Neural progenitor cell (in vitro differentiated cells): ENCODE results near the gene DLGAP4. TPM values are rescaled to one million over a fixed set of nuclear protein-coding genes. Genes with fewer than 3 reads are reported as not detected.

Source experiments
- DNase-seq: peaks from one replicate; pipeline ENCODE4 v3.0.0-alpha.2; 2016; ENCODE audit warnings: low spot score
- H2AFZ ChIP-seq: fragments of 200-600 bp; sonication (generic); replicated peaks from 2 replicates; pipeline ENCODE4 v1.6.1; 2016; ENCODE audit warnings: antibody characterized with exemption
- H3F3A ChIP-seq: fragments of 200-600 bp; sonication (generic); 2 replicates; pipeline ENCODE4 v1.6.1; 2016; ENCODE audit warnings: antibody characterized with exemption, low read depth
- H3K27ac ChIP-seq: fragments of 200-600 bp; sonication (generic); 2 replicates; pipeline ENCODE4 v1.5.1; 2016; ENCODE audit warnings: mild to moderate bottlenecking
- H3K27me3 ChIP-seq: fragments of 200-600 bp; sonication (generic); 2 replicates; pipeline ENCODE4 v1.6.1; 2016; ENCODE audit warnings: mild to moderate bottlenecking, moderate library complexity
- H3K36me3 ChIP-seq: fragments of 200-600 bp; sonication (generic); 2 replicates; pipeline ENCODE4 v1.5.1; 2016
- H3K4me1 ChIP-seq: fragments of 200-600 bp; sonication (generic); 2 replicates; pipeline ENCODE4 v1.6.1; 2016; ENCODE audit warnings: mixed run types
- H3K4me2 ChIP-seq: fragments of 200-600 bp; sonication (generic); 2 replicates; pipeline ENCODE4 v1.6.1; 2016
- H3K4me3 ChIP-seq: fragments of 200-600 bp; sonication (generic); 2 replicates; pipeline ENCODE4 v1.5.1; 2016
- H3K79me2 ChIP-seq: fragments of 200-600 bp; sonication (generic); 2 replicates; pipeline ENCODE4 v1.6.1; 2016; ENCODE audit warnings: low read depth
- H3K9ac ChIP-seq: fragments of 200-600 bp; sonication (generic); 2 replicates; pipeline ENCODE4 v1.6.1; 2016
- H3K9me3 ChIP-seq: fragments of 200-600 bp; sonication (generic); 2 replicates; pipeline ENCODE4 v1.5.1; 2016; ENCODE audit warnings: low read depth
- H4K20me1 ChIP-seq: fragments of 200-600 bp; sonication (generic); 2 replicates; pipeline ENCODE4 v1.6.1; 2016; ENCODE audit warnings: low read depth
- H3K27ac Mint-ChIP-seq: 3 replicates; pipeline ENCODE4 v1.8.0; 2021; ENCODE audit warnings: mixed read lengths
- H3K27me3 Mint-ChIP-seq: 2 replicates; pipeline ENCODE4 v1.8.0; 2022; ENCODE audit warnings: low read depth, mild to moderate bottlenecking, inconsistent platforms, moderate library complexity, mixed read lengths; ENCODE audit not compliant: insufficient read depth
- H3K36me3 Mint-ChIP-seq: 3 replicates; pipeline ENCODE4 v1.8.0; 2021; ENCODE audit warnings: mixed read lengths
- H3K4me1 Mint-ChIP-seq: 3 replicates; pipeline ENCODE4 v1.8.0; 2021; ENCODE audit warnings: mixed read lengths
- H3K4me3 Mint-ChIP-seq: 3 replicates; pipeline ENCODE4 v1.8.0; 2021; ENCODE audit warnings: mild to moderate bottlenecking, moderate library complexity, mixed read lengths
- H3K9me3 Mint-ChIP-seq: 3 replicates; pipeline ENCODE4 v1.8.0; 2020; ENCODE audit warnings: mixed read lengths
- EZH2 ChIP-seq: fragments of 200-600 bp; sonication (generic); IDR thresholded peaks from 2 replicates; pipeline ENCODE4 v1.6.1; 2017; ENCODE audit warnings: antibody characterized with exemption, mild to moderate bottlenecking, moderate library complexity
- EZH2phosphoT487 ChIP-seq: fragments of 200-600 bp; sonication (generic); IDR thresholded peaks from 2 replicates; pipeline ENCODE4 v1.6.1; 2017; ENCODE audit warnings: antibody characterized with exemption
- total RNA-seq: library from RNA; depleted of rRNA; stranded (reverse); fragments of >200 nt; gene quantifications from 2 replicates; pipeline ENCODE4 v1.2.3, GENCODE V29; 2015; ENCODE audit warnings: low replicate concordance
- TF ChIP-seq, protein P1 (sequence below): fragments of 200-600 bp; sonication (generic); IDR thresholded peaks from 2 replicates; pipeline ENCODE4 v1.5.1; 2017; ENCODE audit warnings: antibody characterized with exemption, mild to moderate bottlenecking

The DLGAP4 gene
- total RNA-seq, 1 donor from 2014 or later, result 21.7 TPM

DNA sequence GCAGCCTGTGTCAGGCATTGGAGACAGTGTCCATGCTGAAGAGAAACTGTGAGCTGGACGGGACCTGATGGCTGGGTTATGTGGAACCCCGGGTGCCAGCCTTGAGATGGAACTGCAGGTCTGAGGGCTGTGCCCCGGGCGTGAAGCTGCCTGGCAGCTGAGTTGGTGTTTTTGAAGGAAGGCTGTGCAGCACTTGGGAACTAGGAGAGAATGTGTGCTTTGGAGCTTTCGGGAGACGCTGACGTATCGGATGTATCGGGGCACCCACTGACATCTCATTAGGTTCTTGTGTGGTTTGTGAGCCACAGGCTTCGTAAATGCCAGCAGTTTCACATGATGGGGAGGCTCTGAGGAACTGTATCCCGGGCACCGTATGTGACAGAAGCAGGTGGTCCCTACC, 2.2 kb downstream of the DLGAP4 start:
- no peaks in the 10 kb centered on the region for H3K36me3 ChIP-seq
- peak overlapping the region; percentile 48 for H3K4me3 Mint-ChIP-seq
- no peaks in the 10 kb centered on the region for H3K9me3 ChIP-seq
- no peaks in the 10 kb centered on the region for H3K36me3 Mint-ChIP-seq
- peaks cover 8% of the 10 kb centered on the region for H3K4me1 ChIP-seq
- no peak overlapping the region for H3K9ac ChIP-seq
- peak overlapping the region; percentile 43 for H3K27ac Mint-ChIP-seq
- peaks cover 64% of the 10 kb centered on the region for H3K27me3 ChIP-seq
- H3K79me2 ChIP-seq, result no peaks in the 10 kb centered on the region
- DNase-seq, result no peak
- no peak overlapping the region for H2AFZ ChIP-seq
- TF ChIP-seq EZH2 (no peak), EZH2phosphoT487 (no peak)
- TF ChIP-seq, protein P1, sequence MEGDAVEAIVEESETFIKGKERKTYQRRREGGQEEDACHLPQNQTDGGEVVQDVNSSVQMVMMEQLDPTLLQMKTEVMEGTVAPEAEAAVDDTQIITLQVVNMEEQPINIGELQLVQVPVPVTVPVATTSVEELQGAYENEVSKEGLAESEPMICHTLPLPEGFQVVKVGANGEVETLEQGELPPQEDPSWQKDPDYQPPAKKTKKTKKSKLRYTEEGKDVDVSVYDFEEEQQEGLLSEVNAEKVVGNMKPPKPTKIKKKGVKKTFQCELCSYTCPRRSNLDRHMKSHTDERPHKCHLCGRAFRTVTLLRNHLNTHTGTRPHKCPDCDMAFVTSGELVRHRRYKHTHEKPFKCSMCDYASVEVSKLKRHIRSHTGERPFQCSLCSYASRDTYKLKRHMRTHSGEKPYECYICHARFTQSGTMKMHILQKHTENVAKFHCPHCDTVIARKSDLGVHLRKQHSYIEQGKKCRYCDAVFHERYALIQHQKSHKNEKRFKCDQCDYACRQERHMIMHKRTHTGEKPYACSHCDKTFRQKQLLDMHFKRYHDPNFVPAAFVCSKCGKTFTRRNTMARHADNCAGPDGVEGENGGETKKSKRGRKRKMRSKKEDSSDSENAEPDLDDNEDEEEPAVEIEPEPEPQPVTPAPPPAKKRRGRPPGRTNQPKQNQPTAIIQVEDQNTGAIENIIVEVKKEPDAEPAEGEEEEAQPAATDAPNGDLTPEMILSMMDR, result no peak
- H3K4me1 Mint-ChIP-seq, result peaks cover 7% of the 10 kb centered on the region
- H3K27ac ChIP-seq, result no peak overlapping the region
- no peaks in the 10 kb centered on the region for H3K9me3 Mint-ChIP-seq
- peaks cover 39% of the 10 kb centered on the region for H3K27me3 Mint-ChIP-seq
- H3F3A ChIP-seq, result peaks cover 10% of the 10 kb centered on the region
- peaks cover 26% of the 10 kb centered on the region for H4K20me1 ChIP-seq
- H3K4me2 ChIP-seq, result no peak overlapping the region
- no peak overlapping the region for H3K4me3 ChIP-seq

- H3K27ac Mint-ChIP-seq, result no peak overlapping the region
- peak overlapping the region; percentile 60 for H3K4me3 Mint-ChIP-seq
- peaks cover 57% of the 10 kb centered on the region for H3K27me3 ChIP-seq
Measured at GRCh38 chr20:36308986-36309385, 2.8 kb downstream of the DLGAP4 start.

DNA sequence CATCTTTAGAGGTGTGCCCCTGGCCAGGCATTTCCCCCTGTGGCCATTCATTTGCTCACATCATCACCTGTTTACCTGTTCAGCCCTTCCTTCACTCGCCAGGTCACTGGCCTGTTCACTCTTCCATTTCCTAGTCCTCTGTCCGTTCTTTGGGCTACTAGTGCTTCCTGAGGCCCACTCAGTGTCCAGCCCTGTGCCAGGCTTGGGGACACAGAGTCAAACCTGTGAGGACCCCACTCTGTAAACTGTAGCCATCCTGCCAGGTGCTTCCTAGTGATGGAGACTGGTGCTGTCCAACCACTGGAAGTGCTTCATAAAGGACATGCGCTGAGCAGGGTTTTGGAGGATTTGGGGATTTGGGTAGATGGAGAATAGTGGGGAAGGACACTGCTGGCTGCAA, 3.5 kb downstream of the DLGAP4 start:
- H3K27ac ChIP-seq, result no peak overlapping the region
- peaks cover 10% of the 10 kb centered on the region for H3F3A ChIP-seq
- no peak overlapping the region for H3K4me2 ChIP-seq
- peaks cover 5% of the 10 kb centered on the region for H3K4me1 Mint-ChIP-seq
- no peaks in the 10 kb centered on the region for H3K9me3 ChIP-seq
- peaks cover 51% of the 10 kb centered on the region for H3K27me3 ChIP-seq
- no peak overlapping the region for H3K4me3 ChIP-seq
- no peak overlapping the region for H2AFZ ChIP-seq
- H4K20me1 ChIP-seq, result peaks cover 25% of the 10 kb centered on the region
- H3K79me2 ChIP-seq, result no peaks in the 10 kb centered on the region
- H3K36me3 Mint-ChIP-seq, result no peaks in the 10 kb centered on the region
- TF ChIP-seq, protein P1, result no peak
- TF ChIP-seq EZH2phosphoT487 (no peak), EZH2 (no peak)
- DNase-seq, result no peak
- no peak overlapping the region for H3K27ac Mint-ChIP-seq
- H3K27me3 Mint-ChIP-seq, result peaks cover 31% of the 10 kb centered on the region
- no peak overlapping the region for H3K4me3 Mint-ChIP-seq
- no peaks in the 10 kb centered on the region for H3K9me3 Mint-ChIP-seq
- H3K9ac ChIP-seq, result no peak overlapping the region
- H3K36me3 ChIP-seq, result no peaks in the 10 kb centered on the region
- peaks cover 8% of the 10 kb centered on the region for H3K4me1 ChIP-seq

More at GRCh38 chr20:36308986-36309385, 2.8 kb downstream of the DLGAP4 start:
- H3K9me3 ChIP-seq, result no peaks in the 10 kb centered on the region
- H3K9ac ChIP-seq, result no peak overlapping the region
- no peak overlapping the region for H2AFZ ChIP-seq
- no peaks in the 10 kb centered on the region for H3K79me2 ChIP-seq
- H3K27me3 Mint-ChIP-seq, result peaks cover 34% of the 10 kb centered on the region
- no peaks in the 10 kb centered on the region for H3K36me3 Mint-ChIP-seq
- no peaks in the 10 kb centered on the region for H3K36me3 ChIP-seq
- H3K27ac ChIP-seq, result no peak overlapping the region
- H3F3A ChIP-seq, result peaks cover 10% of the 10 kb centered on the region
- no peak overlapping the region for H3K4me3 ChIP-seq
- peaks cover 25% of the 10 kb centered on the region for H4K20me1 ChIP-seq
- TF ChIP-seq EZH2phosphoT487 (no peak), EZH2 (no peak)
- TF ChIP-seq, protein P1, result no peak
- H3K4me2 ChIP-seq, result no peak overlapping the region
- no peaks in the 10 kb centered on the region for H3K9me3 Mint-ChIP-seq
- peaks cover 5% of the 10 kb centered on the region for H3K4me1 Mint-ChIP-seq
- H3K4me1 ChIP-seq, result peaks cover 8% of the 10 kb centered on the region
- no peak for DNase-seq
